K562 (cell line): Measurements from ENCODE around the gene ITPR1. TPM values are rescaled to one million over a fixed set of nuclear protein-coding genes. Genes with fewer than 3 reads are reported as not detected.

Experiments
- CBX5 ChIP-seq: IDR thresholded peaks from 2 replicates; pipeline ENCODE4 v1.6.1; 2014; ENCODE audit warnings: low read depth, borderline replicate concordance
- CC2D1A ChIP-seq: fragments of 450-650 bp; IDR thresholded peaks from 2 replicates; pipeline ENCODE4 v1.6.1; 2017; ENCODE audit warnings: mild to moderate bottlenecking
- CHCHD3 ChIP-seq: fragments of 250-450 bp; sonication (Bioruptor Pico); IDR thresholded peaks from 2 replicates; pipeline ENCODE4 v2.1.2; 2022; ENCODE audit warnings: mild to moderate bottlenecking
- CHD2 ChIP-seq: IDR thresholded peaks from 2 replicates; pipeline ENCODE4 v1.6.1; 2011; ENCODE audit warnings: low read depth, low read length
- CTBP1 ChIP-seq: fragments of 450-650 bp; IDR thresholded peaks from 2 replicates; pipeline ENCODE4 v1.6.1; 2016; ENCODE audit warnings: borderline replicate concordance
- DPF2 ChIP-seq: fragments of 450-650 bp; IDR thresholded peaks from 2 replicates; pipeline ENCODE4 v1.6.1; 2016
- FIP1L1 ChIP-seq: fragments of 200-400 bp; formaldehyde crosslinking; IDR thresholded peaks from 2 replicates; pipeline ENCODE4 v1.6.1; 2018; ENCODE audit warnings: mild to moderate bottlenecking, low read depth, low read length; ENCODE audit not compliant: poor library complexity, severe bottlenecking
- HDGF ChIP-seq: fragments of 450-650 bp; IDR thresholded peaks from 2 replicates; pipeline ENCODE4 v1.6.1; 2016
- JUN ChIP-seq, 2 experiments: sonication (generic) in 1 of 2; formaldehyde crosslinking in 1 of 2; IDR thresholded peaks; 2 replicates each; pipeline versions ENCODE4 v1.6.1 to v1.8.0; 2012 to 2022; ENCODE audit warnings: borderline replicate concordance in 2 of 2, mild to moderate bottlenecking in 2 of 2, improper control_type of control experiment in 1 of 2, low read depth in 1 of 2, low read length in 1 of 2, missing genetic modification reagents in 1 of 2
- KHSRP ChIP-seq: fragments of 450-650 bp; IDR thresholded peaks from 2 replicates; pipeline ENCODE4 v1.6.1; 2017
- KLF10 ChIP-seq: fragments of 250-450 bp; sonication (Bioruptor Pico); IDR thresholded peaks from 2 replicates; pipeline ENCODE4 v1.6.1; 2021; ENCODE audit warnings: matching md5 sums
- L3MBTL2 ChIP-seq: fragments of 450-650 bp; IDR thresholded peaks from 2 replicates; pipeline ENCODE4 v1.6.1; 2016; ENCODE audit warnings: mild to moderate bottlenecking, moderate library complexity
- MAFG ChIP-seq: fragments of 450-650 bp; conservative IDR thresholded peaks from 2 replicates; pipeline ENCODE4 v1.6.1; 2016; ENCODE audit warnings: missing genetic modification characterization, missing compliant biosample characterization
- NCOA2 ChIP-seq, 2 experiments: fragments of 450-650 bp; IDR thresholded peaks; 2 replicates each; pipeline ENCODE4 v1.6.1; 2018; ENCODE audit warnings: mild to moderate bottlenecking in 2 of 2, moderate library complexity in 1 of 2; ENCODE audit not compliant: partially characterized antibody in 2 of 2
- NFE2L1 ChIP-seq: fragments of 450-650 bp; IDR thresholded peaks from 2 replicates; pipeline ENCODE4 v1.6.1; 2016; ENCODE audit warnings: missing genetic modification characterization, low read depth, mild to moderate bottlenecking, missing compliant biosample characterization, moderate library complexity, borderline replicate concordance
- NR2F6 ChIP-seq: fragments of 450-650 bp; formaldehyde crosslinking; IDR thresholded peaks from 2 replicates; pipeline ENCODE4 v1.4.0; 2020; ENCODE audit warnings: mild to moderate bottlenecking
- PCBP2 ChIP-seq: fragments of 200-400 bp; formaldehyde crosslinking; IDR thresholded peaks from 2 replicates; pipeline ENCODE4 v1.6.1; 2018; ENCODE audit warnings: low read length, low read depth, mild to moderate bottlenecking, moderate library complexity; ENCODE audit not compliant: poor library complexity, severe bottlenecking
- POLR3A ChIP-seq: IDR thresholded peaks from 2 replicates; pipeline ENCODE4 v1.6.1; 2011; ENCODE audit warnings: borderline replicate concordance, mild to moderate bottlenecking, moderate library complexity; ENCODE audit not compliant: insufficient read length, insufficient read depth; ENCODE audit errors: extremely low read depth
- PPARD ChIP-seq: fragments of 250-450 bp; sonication (Bioruptor Pico); IDR thresholded peaks from 2 replicates; pipeline ENCODE4 v1.8.0; 2022; ENCODE audit warnings: inconsistent platforms, mild to moderate bottlenecking, moderate library complexity
- SAP30 ChIP-seq: fragments of 200-600 bp; sonication (generic); IDR thresholded peaks from 2 replicates; pipeline ENCODE4 v1.6.1; 2012; ENCODE audit warnings: borderline replicate concordance, low read depth, mild to moderate bottlenecking, moderate library complexity, low read length, control low read depth, inconsistent platforms; ENCODE audit not compliant: insufficient read depth, poor library complexity, severe bottlenecking
- SMAD3 ChIP-seq: fragments of 450-650 bp; formaldehyde crosslinking; conservative IDR thresholded peaks from 2 replicates; pipeline ENCODE4 v1.4.0; 2020; ENCODE audit warnings: mild to moderate bottlenecking
- SOX6 ChIP-seq: fragments of 450-650 bp; IDR thresholded peaks from 2 replicates; pipeline ENCODE4 v1.6.1; 2014; ENCODE audit warnings: mild to moderate bottlenecking
- ZBED1 ChIP-seq: IDR thresholded peaks from 2 replicates; pipeline ENCODE4 v1.6.1; 2014
- ZNF507 ChIP-seq: conservative IDR thresholded peaks from 2 replicates; pipeline ENCODE4 v1.6.1; 2017; ENCODE audit warnings: missing genetic modification characterization, missing compliant biosample characterization
- ZNF586 ChIP-seq: fragments of 450-650 bp; formaldehyde crosslinking; conservative IDR thresholded peaks from 2 replicates; pipeline ENCODE4 v1.4.0; 2020; ENCODE audit warnings: mild to moderate bottlenecking, moderate library complexity
- polyA plus RNA-seq, 8 experiments: library from polyadenylated mRNA; depleted of rRNA in 4 of 8; stranded (reverse) in 5 of 8; unstranded in 3 of 8; fragments of >200 nt; fragmentation: Nextera tagmentation in 2 of 8; fragmentation: Illumina TruSeq in 1 of 8; extraction: Ambion mirVana in 2 of 8; extraction: Trizol in 1 of 8; gene quantifications; 2 replicates each; pipeline versions ENCODE4 v1.2.1 to v1.2.3, GENCODE V29; 2011 to 2014; ENCODE audit warnings: inconsistent platforms in 1 of 8, missing spikeins in 1 of 8
- total RNA-seq, 7 experiments: library from RNA; depleted of rRNA in 6 of 7; stranded (reverse); fragments of >200 nt in 6 of 7; fragmentation: Illumina TruSeq in 2 of 7; extraction: Trizol in 2 of 7; gene quantifications; 2 replicates each; pipeline versions ENCODE4 v1.2.1 to v1.2.3, GENCODE V29; 2011 to 2021; ENCODE audit warnings: low replicate concordance in 1 of 7
- TF ChIP-seq, protein P1 (sequence below): fragments of 450-650 bp; formaldehyde crosslinking; IDR thresholded peaks from 2 replicates; pipeline ENCODE4 v1.4.0; 2020; ENCODE audit warnings: mild to moderate bottlenecking
- TF ChIP-seq, protein P2 (sequence below): fragments of 250-450 bp; sonication (Bioruptor Pico); IDR thresholded peaks from 2 replicates; pipeline ENCODE4 v1.4.0; 2020; ENCODE audit warnings: mild to moderate bottlenecking, moderate library complexity
- TF ChIP-seq, protein P3 (sequence below): fragments of 450-650 bp; IDR thresholded peaks from 2 replicates; pipeline ENCODE4 v1.7.0; 2016; ENCODE audit warnings: borderline replicate concordance

ITPR1 gene
- total and polyA plus RNA-seq, 9 of the 15 experiments (the other 6 are each of a cell fraction or from before 2014, with no cell fraction given), result 22.4 to 40.0 (median 27.4) TPM

DNA sequence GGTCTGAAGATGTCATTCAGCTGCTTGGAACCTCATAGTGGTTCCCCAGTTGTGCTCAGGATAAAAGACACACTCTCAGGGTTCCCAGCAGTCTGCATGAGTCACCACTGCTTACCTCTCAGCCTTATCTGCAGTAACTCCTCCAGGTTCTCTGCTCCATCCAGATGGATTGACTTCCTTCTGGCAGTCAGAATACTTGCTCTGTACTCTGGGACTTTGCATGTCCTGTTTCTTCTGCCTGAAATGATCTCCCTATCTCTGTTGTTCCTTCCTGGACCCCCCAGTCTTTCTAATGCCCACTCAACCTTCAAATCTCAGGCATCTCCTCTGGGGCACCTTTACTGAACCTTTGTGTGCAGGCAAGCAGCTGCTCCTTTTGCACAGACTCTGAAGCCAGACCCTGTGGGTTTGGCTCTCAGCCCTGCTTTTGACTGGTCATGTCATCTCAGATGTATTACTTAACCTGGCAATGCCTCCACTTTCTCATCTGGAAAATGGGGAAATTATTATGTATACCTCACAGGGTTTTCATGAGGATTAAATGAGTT is 38.4 kb downstream of the ITPR1 start (continued):
- no peak for TF ChIP-seq SAP30
- TF ChIP-seq DPF2, result peak; percentile 99
- no peak for TF ChIP-seq CHD2
- no peak for TF ChIP-seq NFE2L1 (tag)
- TF ChIP-seq CC2D1A, result peak; percentile 23; the same call in 1 of the 2 replicates
- no peak for TF ChIP-seq POLR3A
- no peak for TF ChIP-seq ZBED1
- TF ChIP-seq CHCHD3, result no peak
- no peak for TF ChIP-seq MAFG (tag)
- no peak for TF ChIP-seq PCBP2
- no peak for TF ChIP-seq KHSRP
- peak; percentile 98 for TF ChIP-seq JUN (IDR thresholded peaks at IDR 0.05; ENCODE audit: borderline replicate concordance, low read depth, low read length)
- no peak for TF ChIP-seq JUN (CRISPR knock-in tag; IDR thresholded peaks at IDR 0.05; ENCODE audit: borderline replicate concordance)
- TF ChIP-seq, protein P1, sequence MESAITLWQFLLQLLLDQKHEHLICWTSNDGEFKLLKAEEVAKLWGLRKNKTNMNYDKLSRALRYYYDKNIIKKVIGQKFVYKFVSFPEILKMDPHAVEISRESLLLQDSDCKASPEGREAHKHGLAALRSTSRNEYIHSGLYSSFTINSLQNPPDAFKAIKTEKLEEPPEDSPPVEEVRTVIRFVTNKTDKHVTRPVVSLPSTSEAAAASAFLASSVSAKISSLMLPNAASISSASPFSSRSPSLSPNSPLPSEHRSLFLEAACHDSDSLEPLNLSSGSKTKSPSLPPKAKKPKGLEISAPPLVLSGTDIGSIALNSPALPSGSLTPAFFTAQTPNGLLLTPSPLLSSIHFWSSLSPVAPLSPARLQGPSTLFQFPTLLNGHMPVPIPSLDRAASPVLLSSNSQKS, result no peak
- peak; percentile 87 for TF ChIP-seq SOX6
- TF ChIP-seq, protein P2, sequence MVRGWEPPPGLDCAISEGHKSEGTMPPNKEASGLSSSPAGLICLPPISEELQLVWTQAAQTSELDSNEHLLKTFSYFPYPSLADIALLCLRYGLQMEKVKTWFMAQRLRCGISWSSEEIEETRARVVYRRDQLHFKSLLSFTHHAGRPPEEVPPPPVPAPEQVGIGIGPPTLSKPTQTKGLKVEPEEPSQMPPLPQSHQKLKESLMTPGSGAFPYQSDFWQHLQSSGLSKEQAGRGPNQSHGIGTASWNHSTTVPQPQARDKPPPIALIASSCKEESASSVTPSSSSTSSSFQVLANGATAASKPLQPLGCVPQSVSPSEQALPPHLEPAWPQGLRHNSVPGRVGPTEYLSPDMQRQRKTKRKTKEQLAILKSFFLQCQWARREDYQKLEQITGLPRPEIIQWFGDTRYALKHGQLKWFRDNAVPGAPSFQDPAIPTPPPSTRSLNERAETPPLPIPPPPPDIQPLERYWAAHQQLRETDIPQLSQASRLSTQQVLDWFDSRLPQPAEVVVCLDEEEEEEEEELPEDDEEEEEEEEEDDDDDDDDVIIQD, result no peak
- TF ChIP-seq, protein P3, sequence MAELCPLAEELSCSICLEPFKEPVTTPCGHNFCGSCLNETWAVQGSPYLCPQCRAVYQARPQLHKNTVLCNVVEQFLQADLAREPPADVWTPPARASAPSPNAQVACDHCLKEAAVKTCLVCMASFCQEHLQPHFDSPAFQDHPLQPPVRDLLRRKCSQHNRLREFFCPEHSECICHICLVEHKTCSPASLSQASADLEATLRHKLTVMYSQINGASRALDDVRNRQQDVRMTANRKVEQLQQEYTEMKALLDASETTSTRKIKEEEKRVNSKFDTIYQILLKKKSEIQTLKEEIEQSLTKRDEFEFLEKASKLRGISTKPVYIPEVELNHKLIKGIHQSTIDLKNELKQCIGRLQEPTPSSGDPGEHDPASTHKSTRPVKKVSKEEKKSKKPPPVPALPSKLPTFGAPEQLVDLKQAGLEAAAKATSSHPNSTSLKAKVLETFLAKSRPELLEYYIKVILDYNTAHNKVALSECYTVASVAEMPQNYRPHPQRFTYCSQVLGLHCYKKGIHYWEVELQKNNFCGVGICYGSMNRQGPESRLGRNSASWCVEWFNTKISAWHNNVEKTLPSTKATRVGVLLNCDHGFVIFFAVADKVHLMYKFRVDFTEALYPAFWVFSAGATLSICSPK, result no peak
- no peak for TF ChIP-seq NCOA2 (IDR thresholded peaks at IDR 0.05; ENCODE audit: partially characterized antibody in 2 of 2)
- no peak for TF ChIP-seq KLF10 (CRISPR knock-in tag)
- TF ChIP-seq ZNF586, result no peak
- TF ChIP-seq PPARD (CRISPR knock-in tag), result no peak
- no peak for TF ChIP-seq FIP1L1
- TF ChIP-seq SMAD3 (CRISPR knock-in tag), result no peak
- TF ChIP-seq L3MBTL2, result no peak
- 0 out of 2 replicates have a peak, but pooled peaks have one; percentile 16 for TF ChIP-seq CBX5
- no peak for TF ChIP-seq NR2F6 (CRISPR knock-in tag)
- TF ChIP-seq ZNF507 (tag), result no peak
- no peak for TF ChIP-seq HDGF
- peak; percentile 100 for TF ChIP-seq CTBP1
